ENCODE data around the gene ORC5. TPM values are rescaled to one million over a fixed set of nuclear protein-coding genes. Genes with fewer than 3 reads are reported as not detected.

ORC5 gene
- total and polyA plus RNA-seq, 2 of the 13 experiments (the other 11 are each of a cell fraction or from before 2014, with no cell fraction given) = 4.8 to 18.8 TPM

- no peak overlapping the region for H2AFZ ChIP-seq (ENCODE audit: low read length)
- in situ Hi-C loops (cut with HindIII; ENCODE audit: extremely low pct_ligation_motif_present, low pct_unique_long_range_greater_than_20kb) = loop anchor here (10.0 kb wide), 1 partner anchor 613 kb away; no protein-coding TSS in a partner anchor
- WGBS (ENCODE audit: low lambda C conversion rate) = 18% methylated on average over 27 of the region's 29 CpGs
- TF ChIP-seq RNF219 (CRISPR knock-in tag; IDR thresholded peaks at IDR 0.05) (no peak), ZNF598 (CRISPR knock-in tag; IDR thresholded peaks at IDR 0.05; ENCODE audit: borderline replicate concordance) (0 out of 2 replicates have a peak, but pooled peaks have one; percentile 27), SNRNP70 (IDR thresholded peaks at IDR 0.05; ENCODE audit: low read depth, low read length) (no peak), NR0B2 (CRISPR knock-in tag; IDR thresholded peaks at IDR 0.05) (no peak), CENPT (CRISPR knock-in tag; IDR thresholded peaks at IDR 0.05; ENCODE audit: low read depth) (no peak), IKZF4 (CRISPR knock-in tag; IDR thresholded peaks at IDR 0.05; ENCODE audit: borderline replicate concordance, low read depth, not compliant biosample characterization) (no peak), DBP (CRISPR knock-in tag; IDR thresholded peaks at IDR 0.05; ENCODE audit: not compliant biosample characterization) (no peak), SMC3 (IDR thresholded peaks at IDR 0.05; ENCODE audit: low read length) (peak; percentile 73), TBX2 (CRISPR knock-in tag; IDR thresholded peaks at IDR 0.05; ENCODE audit: borderline replicate concordance) (0 out of 2 replicates have a peak, but pooled peaks have one; percentile 19), CBX1 (IDR thresholded peaks at IDR 0.05; ENCODE audit: low read depth) (no peak), STAG1 (CRISPR knock-in tag; IDR thresholded peaks at IDR 0.05) (peak; percentile 78), DPF2 (CRISPR knock-in tag; IDR thresholded peaks at IDR 0.05; ENCODE audit: borderline replicate concordance, low read depth) (no peak), ZNF883 (CRISPR knock-in tag; IDR thresholded peaks at IDR 0.05; ENCODE audit: not compliant biosample characterization) (no peak), PHF20 (CRISPR knock-in tag; IDR thresholded peaks at IDR 0.05) (no peak), ZNF704 (CRISPR knock-in tag; IDR thresholded peaks at IDR 0.05; ENCODE audit: borderline replicate concordance) (no peak)
These were observed 23.5 kb upstream of the ORC5 start for GRCh38 chr7:104231054-104232046.

More at GRCh38 chr7:104231054-104232046, 23.5 kb upstream of the ORC5 start:
- H3K4me2 ChIP-seq (ENCODE audit: low read depth, low read length) = no peak overlapping the region
- H3K9ac ChIP-seq (ENCODE audit: insufficient read depth, low read depth, low read length) = no peak overlapping the region
- no peaks in the 10 kb centered on the region for H4K20me1 ChIP-seq (ENCODE audit: insufficient read depth, low read length)
- H3K4me1 ChIP-seq (ENCODE audit: insufficient read depth, low read length) = no peaks in the 10 kb centered on the region
- intact Hi-C loops (cut with micrococcal nuclease; ENCODE audit: unreplicated experiment) = loop anchor here (1.0 to 5.0 kb wide), 4 partner anchors 21 to 686 kb away; no protein-coding TSS in a partner anchor
- H3K27ac ChIP-seq (ENCODE audit: extremely low read length, insufficient read depth, low read length) = no peak overlapping the region
- H3K27me3 ChIP-seq (ENCODE audit: control insufficient read depth in 1 of 2, insufficient read depth in 2 of 2, low read length in 2 of 2) = no peaks in the 10 kb centered on the region
- no peak overlapping the region for H3K4me3 ChIP-seq (replicated peaks in 1 of 3; ENCODE audit: insufficient read depth in 1 of 3, low read depth in 2 of 3, low read length in 3 of 3)
- BruUV-seq (replicated peaks) = no TSS peak
- peak; percentile 47 for DNase-seq (ENCODE audit: low spot score)
- H3K9me3 ChIP-seq (ENCODE audit: low read length) = no peaks in the 10 kb centered on the region
- H3K36me3 ChIP-seq (replicated peaks in 1 of 2; ENCODE audit: control insufficient read depth in 1 of 2, insufficient read depth in 2 of 2, low read length in 2 of 2) = no peaks in the 10 kb centered on the region
- FAIRE-seq = peak; percentile 88
- POLR2A ChIA-PET = no interaction called here
- peak; percentile 98 for ATAC-seq
- no peaks in the 10 kb centered on the region for H3K79me2 ChIP-seq (ENCODE audit: insufficient read depth, low read length)
- CTCF ChIA-PET (ENCODE audit: low intra/inter-chr PET ratio, low total read pairs) = interaction anchor here (1.3 to 1.4 kb wide), 3 partner anchors 21 to 617 kb away, joined by 4 to 8 read pairs (median 5); no protein-coding TSS in a partner anchor

Data from HepG2 (cell line).